Lower leg skin (tissue), 4 donors: ENCODE data around the gene ADAT3. TPM values are rescaled to one million over a fixed set of nuclear protein-coding genes. Genes with fewer than 3 reads are reported as not detected.
A peak's percentile ranks its signal among the peaks of the same experiment; 100 is the strongest.

Source experiments
- DNase-seq, 2 donors: peaks; one replicate each; pipeline ENCODE4 v3.0.0-alpha.2; 2019; ENCODE audit warnings: low spot score in 2 of 2
- H3K4me3 ChIP-seq: fragments of 200-600 bp; sonication (generic); 2 replicates; pipeline ENCODE4 v1.5.1; 2017; ENCODE audit warnings: mild to moderate bottlenecking, low read depth; ENCODE audit not compliant: poor library complexity, severe bottlenecking
- POLR2A ChIP-seq, 2 donors: fragments of 450-650 bp; IDR thresholded peaks; one replicate each; pipeline ENCODE4 v1.6.1; 2016 to 2017; ENCODE audit warnings: antibody characterized with exemption in 2 of 2, mild to moderate bottlenecking in 1 of 2, moderate library complexity in 1 of 2
- WGBS, 2 donors: methylation state at CpG; one replicate each; pipeline ENCODE4 v1.1.5; 2018; 5-methylcytosine and 5-hydroxymethylcytosine counted together
- intact Hi-C: fragments of 100-400 bp; cut with DNase I; formaldehyde crosslinking; loops from one replicate; pipeline ENCODE4 v1.15.0; 2023; ENCODE audit warnings: low total_unique reads
- total RNA-seq, 4 donors: library from RNA; depleted of rRNA; stranded (reverse); fragments of >200 nt; gene quantifications; one replicate each; pipeline ENCODE4 v1.1.0, GENCODE V29; 2016
- TF ChIP-seq, protein P1 (sequence below), 3 donors: fragments of 450-650 bp; IDR thresholded peaks; one replicate each; pipeline ENCODE4 v1.5.1; 2016; ENCODE audit warnings: antibody characterized with exemption in 3 of 3, mild to moderate bottlenecking in 3 of 3, moderate library complexity in 2 of 3

The ADAT3 gene
- total RNA-seq, 4 donors from 2014 or later = 20.1 to 27.3 (median 25.7) TPM

DNA sequence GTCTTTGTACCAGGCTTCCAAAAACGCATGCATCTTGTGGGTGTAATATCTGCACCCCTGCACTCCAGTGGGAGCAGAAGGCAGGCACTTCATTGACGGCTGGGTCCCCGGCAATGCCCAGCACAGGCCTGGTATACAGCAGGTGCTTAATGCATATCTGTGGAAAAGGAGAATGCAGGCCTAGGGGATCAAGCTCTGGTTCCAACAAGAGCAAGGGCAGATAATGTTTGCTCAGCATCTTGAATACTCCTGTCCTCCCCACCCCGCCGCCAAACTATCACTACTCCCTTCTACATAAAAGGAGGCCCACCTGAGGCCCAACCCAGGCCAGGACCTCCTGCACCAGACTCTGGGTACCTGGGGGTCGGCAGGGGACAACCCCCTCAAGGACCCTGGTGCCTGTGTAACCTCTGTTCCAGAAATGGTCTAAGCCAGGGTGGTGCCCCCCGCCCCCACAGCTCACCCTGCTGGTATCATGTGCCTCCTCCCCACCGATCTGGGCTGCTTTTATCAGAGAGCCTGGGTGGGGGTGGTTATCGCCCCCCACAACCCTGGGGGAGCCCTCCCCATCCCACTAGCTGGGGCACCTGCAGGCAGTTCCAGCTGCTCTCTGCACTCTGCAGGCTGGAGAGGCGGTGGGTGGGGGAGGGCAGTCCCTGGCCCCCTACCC is 46.7 kb upstream of the ADAT3 start:
- TF ChIP-seq POLR2A (IDR thresholded peaks at IDR 0.05) = no peak
- TF ChIP-seq, protein P1, sequence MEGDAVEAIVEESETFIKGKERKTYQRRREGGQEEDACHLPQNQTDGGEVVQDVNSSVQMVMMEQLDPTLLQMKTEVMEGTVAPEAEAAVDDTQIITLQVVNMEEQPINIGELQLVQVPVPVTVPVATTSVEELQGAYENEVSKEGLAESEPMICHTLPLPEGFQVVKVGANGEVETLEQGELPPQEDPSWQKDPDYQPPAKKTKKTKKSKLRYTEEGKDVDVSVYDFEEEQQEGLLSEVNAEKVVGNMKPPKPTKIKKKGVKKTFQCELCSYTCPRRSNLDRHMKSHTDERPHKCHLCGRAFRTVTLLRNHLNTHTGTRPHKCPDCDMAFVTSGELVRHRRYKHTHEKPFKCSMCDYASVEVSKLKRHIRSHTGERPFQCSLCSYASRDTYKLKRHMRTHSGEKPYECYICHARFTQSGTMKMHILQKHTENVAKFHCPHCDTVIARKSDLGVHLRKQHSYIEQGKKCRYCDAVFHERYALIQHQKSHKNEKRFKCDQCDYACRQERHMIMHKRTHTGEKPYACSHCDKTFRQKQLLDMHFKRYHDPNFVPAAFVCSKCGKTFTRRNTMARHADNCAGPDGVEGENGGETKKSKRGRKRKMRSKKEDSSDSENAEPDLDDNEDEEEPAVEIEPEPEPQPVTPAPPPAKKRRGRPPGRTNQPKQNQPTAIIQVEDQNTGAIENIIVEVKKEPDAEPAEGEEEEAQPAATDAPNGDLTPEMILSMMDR (IDR thresholded peaks at IDR 0.05) = no peak
- intact Hi-C loops = no loop called here
- 63 to 74% methylated on average over 7 to 10 of the region's 10 CpGs for WGBS, 2 donors
- DNase-seq = peak in 1 of 2 donors; percentile 87
- no peak overlapping the region for H3K4me3 ChIP-seq

DNA sequence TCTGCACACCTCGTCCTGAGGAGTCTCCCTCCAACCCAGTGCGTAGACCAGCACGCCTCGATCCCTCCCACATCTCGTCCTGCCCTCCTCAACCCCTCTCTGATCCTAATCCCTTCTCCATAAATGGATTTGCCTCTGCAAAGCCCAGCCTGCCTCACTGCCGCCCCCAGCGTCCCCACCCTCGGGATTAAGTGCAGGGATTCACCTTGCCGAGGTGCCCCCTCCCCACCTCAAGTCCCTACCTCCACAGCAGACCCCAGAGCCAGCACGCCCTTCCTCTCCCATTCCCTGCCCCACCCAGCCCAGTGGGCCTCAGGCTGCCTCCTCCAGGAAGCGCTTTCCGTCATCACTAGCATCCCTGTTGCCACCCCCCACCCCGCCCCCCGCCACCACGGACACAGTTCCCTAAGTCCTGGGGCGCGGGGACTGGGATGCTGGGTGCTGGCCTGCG is 45.8 kb upstream of the ADAT3 start:
- TF ChIP-seq, protein P1 (IDR thresholded peaks at IDR 0.05) = no peak
- TF ChIP-seq POLR2A (IDR thresholded peaks at IDR 0.05) = no peak
- WGBS, 2 donors = 36 to 42% methylated on average over 13 to 18 of the region's 18 CpGs
- no peak overlapping the region for H3K4me3 ChIP-seq
- intact Hi-C loops = no loop called here
- DNase-seq = no peak

DNA sequence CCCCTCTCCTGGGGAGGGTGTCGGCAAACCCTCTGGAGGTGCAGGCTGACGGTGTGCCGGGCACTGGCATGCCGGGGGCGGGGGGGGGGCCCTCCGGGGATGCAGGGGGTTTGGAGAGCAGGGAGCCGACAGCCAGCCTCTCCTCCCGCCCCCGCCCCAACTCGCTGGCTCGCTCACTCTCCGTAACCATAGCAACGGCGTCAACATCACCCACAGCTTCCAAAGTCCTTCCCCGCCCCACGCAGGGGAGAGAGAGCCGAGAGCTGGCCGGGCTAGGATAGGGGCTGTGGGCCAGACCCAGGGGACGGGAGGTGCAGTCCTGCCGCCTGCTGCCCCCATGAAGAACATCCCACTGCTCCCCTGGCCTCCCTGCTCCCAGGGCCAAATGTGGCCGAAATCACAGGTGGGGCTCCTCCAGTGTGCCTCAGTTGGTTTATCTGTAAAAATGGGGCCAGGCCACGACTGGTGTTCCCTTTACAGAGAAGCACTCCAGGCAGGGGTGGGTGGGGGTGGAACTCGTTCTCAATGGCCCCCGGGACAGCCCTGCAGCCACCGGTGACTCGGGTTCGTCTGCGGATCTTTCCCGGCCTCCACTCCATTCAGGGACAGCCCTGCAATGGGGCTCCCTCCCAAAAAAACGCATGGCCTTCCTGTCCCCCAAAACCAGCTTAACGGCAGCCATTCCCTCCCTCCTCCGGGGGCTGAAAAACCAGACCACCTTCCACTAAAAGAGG is 45.0 kb upstream of the ADAT3 start:
- intact Hi-C loops = no loop called here
- whole genome bisulfite sequencing, 2 donors = 13 to 26% methylated on average over 15 to 30 of the region's 32 CpGs
- DNase-seq = no peak
- no peak overlapping the region for H3K4me3 ChIP-seq
- TF ChIP-seq, protein P1 (IDR thresholded peaks at IDR 0.05) = no peak
- TF ChIP-seq POLR2A (IDR thresholded peaks at IDR 0.05) = no peak

DNA sequence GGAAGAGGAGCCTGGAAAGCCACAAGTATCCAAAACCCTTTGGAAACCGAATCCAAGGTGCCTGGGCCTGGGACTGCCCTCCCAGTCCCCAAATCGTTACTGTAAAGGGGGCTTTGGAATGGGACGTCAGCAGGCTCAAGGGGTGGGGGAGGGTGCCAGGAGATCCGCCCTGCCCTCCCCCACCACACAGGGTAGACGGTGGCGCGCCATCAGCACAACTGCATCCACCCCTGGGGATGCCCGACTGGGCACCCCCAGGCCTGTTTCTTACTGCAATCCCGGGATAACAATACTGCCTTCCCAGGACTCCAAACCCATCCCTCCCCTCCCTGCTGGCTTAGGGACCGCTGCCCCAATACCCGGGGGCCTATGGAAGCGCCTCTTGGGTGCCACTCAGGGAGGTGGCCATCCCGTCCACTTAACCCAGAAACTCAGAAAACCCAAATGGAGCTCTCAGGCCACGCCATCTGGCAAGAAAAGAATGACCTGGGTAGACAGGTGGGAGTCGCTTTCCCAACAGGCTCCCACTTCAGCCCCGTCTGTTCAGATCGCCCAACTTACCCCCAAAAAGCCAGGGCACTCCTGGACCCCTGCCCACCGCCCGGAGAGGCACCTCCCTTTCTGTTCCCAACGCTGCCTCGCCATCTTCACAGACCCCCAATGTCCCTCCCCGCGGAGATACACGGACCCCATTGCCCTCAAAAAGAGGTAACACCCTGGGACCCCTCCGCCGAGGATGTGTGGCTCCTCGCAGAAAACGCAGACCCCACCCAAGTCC is 44.2 kb upstream of the ADAT3 start:
- intact Hi-C loops = no loop called here

DNA sequence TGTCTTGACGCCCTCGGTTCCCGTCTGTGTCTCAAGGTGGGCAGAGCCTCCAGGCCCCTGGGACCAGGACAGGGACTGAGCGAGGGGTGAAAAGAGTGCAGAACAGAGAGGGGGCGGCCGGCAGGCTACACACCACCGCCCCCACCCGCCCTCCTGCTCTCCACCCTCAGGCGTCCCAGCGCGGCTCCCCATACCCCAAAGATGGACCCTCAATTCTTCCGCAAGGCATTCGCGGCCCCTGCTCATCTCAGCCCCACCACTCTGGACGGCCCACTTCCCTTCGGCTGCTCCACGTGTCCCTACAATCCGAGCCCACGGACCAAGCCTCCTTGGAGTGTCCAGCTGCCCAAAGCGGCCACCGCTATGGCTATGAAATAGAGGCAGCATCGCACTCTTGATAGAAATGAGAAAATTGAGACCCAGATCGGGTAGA is 43.6 kb upstream of the ADAT3 start:
- no peak for TF ChIP-seq POLR2A (IDR thresholded peaks at IDR 0.05)
- TF ChIP-seq, protein P1 (IDR thresholded peaks at IDR 0.05) = no peak
- peak overlapping the region; percentile 80 for H3K4me3 ChIP-seq
- intact Hi-C loops = no loop called here
- 40 to 43% methylated on average over 23 of the region's 23 CpGs for WGBS, 2 donors
- no peak for DNase-seq

More for the DNA sequence above, 44.2 kb upstream of the ADAT3 start:
- WGBS, 2 donors = 49 to 55% methylated on average over 28 of the region's 28 CpGs
- no peak for DNase-seq
- TF ChIP-seq, protein P1 (IDR thresholded peaks at IDR 0.05) = no peak
- no peak for TF ChIP-seq POLR2A (IDR thresholded peaks at IDR 0.05)
- no peak overlapping the region for H3K4me3 ChIP-seq
